GM23338 (cell line): ENCODE data around the gene CAMTA1. TPM values are rescaled to one million over a fixed set of nuclear protein-coding genes. Genes with fewer than 3 reads are reported as not detected.

Experiments
- ATAC-seq: fragments of 200-7000 bp; cut with Tn5 transposase; 3 replicates; pipeline ENCODE4 v1.9.1; 2020
- DNase-seq: peaks from one replicate; pipeline ENCODE4 v3.0.0-alpha.2; 2015; ENCODE audit warnings: low spot score
- H2AFZ ChIP-seq: fragments of 200-600 bp; sonication (generic); 2 replicates; pipeline ENCODE4 v1.8.0; 2016; ENCODE audit warnings: antibody characterized with exemption, mild to moderate bottlenecking, moderate library complexity
- H3F3A ChIP-seq: fragments of 200-600 bp; sonication (generic); replicated peaks from 2 replicates; pipeline ENCODE4 v1.8.0; 2017; ENCODE audit warnings: antibody characterized with exemption, mixed run types, low read depth
- H3K27ac ChIP-seq: fragments of 200-600 bp; sonication (generic); 2 replicates; pipeline ENCODE4 v1.6.1; 2016; ENCODE audit warnings: low read depth
- H3K27me3 ChIP-seq: fragments of 200-600 bp; sonication (generic); 2 replicates; pipeline ENCODE4 v1.8.0; 2016; ENCODE audit warnings: mild to moderate bottlenecking, mixed run types, moderate library complexity; ENCODE audit not compliant: insufficient read depth
- H3K36me3 ChIP-seq: fragments of 200-600 bp; sonication (generic); 2 replicates; pipeline ENCODE4 v1.8.0; 2016; ENCODE audit warnings: mild to moderate bottlenecking; ENCODE audit not compliant: insufficient read depth
- H3K4me1 ChIP-seq: fragments of 200-600 bp; sonication (generic); 2 replicates; pipeline ENCODE4 v1.8.0; 2016; ENCODE audit warnings: mild to moderate bottlenecking, moderate library complexity; ENCODE audit not compliant: insufficient read depth
- H3K4me2 ChIP-seq: fragments of 200-600 bp; sonication (generic); 2 replicates; pipeline ENCODE4 v1.7.1; 2017; ENCODE audit warnings: mixed run types
- H3K4me3 ChIP-seq: fragments of 200-600 bp; sonication (generic); 2 replicates; pipeline ENCODE4 v1.6.1; 2016; ENCODE audit warnings: mixed run types
- H3K79me2 ChIP-seq: fragments of 200-600 bp; sonication (generic); replicated peaks from 2 replicates; pipeline ENCODE4 v1.8.0; 2017; ENCODE audit warnings: mild to moderate bottlenecking; ENCODE audit not compliant: insufficient read depth
- H3K9me2 ChIP-seq: fragments of 200-600 bp; sonication (generic); 2 replicates; pipeline ENCODE4 v1.8.0; 2017; ENCODE audit not compliant: insufficient read depth
- H4K20me1 ChIP-seq: fragments of 200-600 bp; sonication (generic); replicated peaks from 2 replicates; pipeline ENCODE4 v1.8.0; 2017; ENCODE audit warnings: mild to moderate bottlenecking; ENCODE audit not compliant: insufficient read depth
- H3K27ac Mint-ChIP-seq: 2 replicates; pipeline ENCODE4 v1.8.0; 2020; ENCODE audit warnings: inconsistent platforms, mild to moderate bottlenecking, moderate library complexity, mixed read lengths
- H3K27me3 Mint-ChIP-seq: 3 replicates; pipeline ENCODE4 v1.8.0; 2022; ENCODE audit warnings: low read depth, mild to moderate bottlenecking, moderate library complexity, mixed read lengths, inconsistent platforms; ENCODE audit not compliant: insufficient read depth, poor library complexity
- H3K36me3 Mint-ChIP-seq: 3 replicates; pipeline ENCODE4 v1.8.0; 2021; ENCODE audit warnings: low read depth, mild to moderate bottlenecking, inconsistent platforms, moderate library complexity, mixed read lengths
- H3K4me1 Mint-ChIP-seq: 3 replicates; pipeline ENCODE4 v1.8.0; 2020; ENCODE audit warnings: mild to moderate bottlenecking, inconsistent platforms, mixed read lengths
- H3K4me3 Mint-ChIP-seq: 3 replicates; pipeline ENCODE4 v1.8.0; 2021; ENCODE audit warnings: moderate library complexity, mild to moderate bottlenecking, inconsistent platforms, mixed read lengths
- H3K9me3 Mint-ChIP-seq: 3 replicates; pipeline ENCODE4 v1.8.0; 2020; ENCODE audit warnings: moderate library complexity, mild to moderate bottlenecking, inconsistent platforms, mixed read lengths
- CREB1 ChIP-seq: fragments of 250-450 bp; sonication (Bioruptor Pico); IDR thresholded peaks from 2 replicates; pipeline ENCODE4 v1.5.0; 2020; ENCODE audit warnings: low read depth, mild to moderate bottlenecking, moderate library complexity
- CTCF ChIP-seq, 2 experiments: fragments of 200-600 bp in 1 of 2; sonication (generic) in 1 of 2; conservative IDR thresholded peaks; 2 replicates each; pipeline versions ENCODE4 v1.5.1 to v1.6.1; 2016 to 2017; ENCODE audit warnings: antibody characterized with exemption in 2 of 2, low read depth in 2 of 2, mild to moderate bottlenecking in 2 of 2, moderate library complexity in 1 of 2
- ETS1 ChIP-seq: IDR thresholded peaks from 2 replicates; pipeline ENCODE4 v1.6.1; 2016; ENCODE audit warnings: antibody characterized with exemption
- EZH2 ChIP-seq: fragments of 200-600 bp; sonication (generic); IDR thresholded peaks from one replicate; pipeline ENCODE4 v1.8.0; 2017; ENCODE audit warnings: antibody characterized with exemption, mild to moderate bottlenecking, low read depth; ENCODE audit not compliant: unreplicated experiment
- EZH2phosphoT487 ChIP-seq: fragments of 200-600 bp; sonication (generic); IDR thresholded peaks from one replicate; pipeline ENCODE4 v1.8.1; 2018; ENCODE audit warnings: antibody characterized with exemption; ENCODE audit not compliant: unreplicated experiment
- JUNB ChIP-seq: IDR thresholded peaks from one replicate; pipeline ENCODE4 v1.6.1; 2016; ENCODE audit warnings: antibody characterized with exemption; ENCODE audit not compliant: unreplicated experiment
- NANOG ChIP-seq: IDR thresholded peaks from 2 replicates; pipeline ENCODE4 v1.6.1; 2016; ENCODE audit warnings: antibody characterized with exemption, borderline replicate concordance
- POLR2AphosphoS5 ChIP-seq: IDR thresholded peaks from 2 replicates; pipeline ENCODE4 v1.6.1; 2016; ENCODE audit warnings: antibody characterized with exemption, low read depth
- REST ChIP-seq: IDR thresholded peaks from one replicate; pipeline ENCODE4 v1.6.1; 2018; ENCODE audit warnings: antibody characterized with exemption; ENCODE audit not compliant: unreplicated experiment
- STAT1 ChIP-seq: IDR thresholded peaks from one replicate; pipeline ENCODE4 v1.6.1; 2016; ENCODE audit warnings: antibody characterized with exemption; ENCODE audit not compliant: unreplicated experiment
- ZNF114 ChIP-seq: fragments of 250-450 bp; sonication (Bioruptor Pico); IDR thresholded peaks from 2 replicates; pipeline ENCODE4 v1.5.0; 2020; ENCODE audit warnings: mild to moderate bottlenecking, moderate library complexity
- ZNF331 ChIP-seq: fragments of 250-450 bp; sonication (Bioruptor Pico); IDR thresholded peaks from 2 replicates; pipeline ENCODE4 v1.5.0; 2020; ENCODE audit warnings: low read depth, mild to moderate bottlenecking, moderate library complexity
- polyA plus RNA-seq: library from polyadenylated mRNA; unstranded; fragments of >200 nt; fragmentation: Nextera tagmentation; extraction: Ambion mirVana; gene quantifications from 2 replicates; pipeline ENCODE4 v1.2.1, GENCODE V29; 2016
- total RNA-seq: library from RNA; depleted of rRNA; stranded (reverse); fragments of >200 nt; shearing (Covaris generic); gene quantifications from 2 replicates; pipeline ENCODE4 v1.2.3, GENCODE V29; 2014
- TF ChIP-seq, protein P1 (sequence below): fragments of 250-450 bp; sonication (Bioruptor Pico); IDR thresholded peaks from 2 replicates; pipeline ENCODE4 v1.5.0; 2020; ENCODE audit warnings: mild to moderate bottlenecking, moderate library complexity

Gene CAMTA1
- total and polyA plus RNA-seq, 2 experiments from 2014 or later, result 115 to 519 TPM

DNA sequence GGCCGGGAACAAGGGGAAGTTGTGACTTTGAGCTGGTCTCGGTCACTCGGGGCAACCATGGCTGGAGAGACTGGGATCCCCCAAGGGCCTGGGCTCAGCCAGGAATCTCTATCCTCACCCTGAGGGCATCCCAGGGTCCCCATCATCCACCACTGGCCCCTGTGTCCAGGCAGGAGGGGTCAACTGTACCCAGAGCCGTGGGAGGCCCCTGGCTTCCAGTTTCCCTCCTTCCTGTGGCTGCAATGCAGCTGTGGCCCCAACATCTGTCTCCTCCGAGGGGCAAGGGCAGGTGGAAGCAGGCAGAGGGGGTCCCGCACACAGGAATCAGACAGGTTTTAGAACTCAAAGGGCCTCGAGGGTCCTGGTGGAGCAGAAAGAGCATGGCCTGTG is 653.1 kb downstream of the CAMTA1 start:
- H2AFZ ChIP-seq, result no peak overlapping the region
- no peaks in the 10 kb centered on the region for H3K36me3 ChIP-seq
- no peaks in the 10 kb centered on the region for H3F3A ChIP-seq
- Mint-ChIP-seq H3K27ac (no peak overlapping the region), H3K4me3 (no peak overlapping the region), H3K9me3 (peaks cover 7% of the 10 kb centered on the region; the same call in 2 of the 3 replicates), H3K27me3 (peaks cover 2% of the 10 kb centered on the region), H3K4me1 (no peaks in the 10 kb centered on the region), H3K36me3 (no peaks in the 10 kb centered on the region; the same call in 1 of the 3 replicates)
- H3K27ac ChIP-seq, result no peak overlapping the region
- no peaks in the 10 kb centered on the region for H3K79me2 ChIP-seq
- H3K9me2 ChIP-seq, result no peaks in the 10 kb centered on the region
- no peak overlapping the region for H3K4me3 ChIP-seq
- no peaks in the 10 kb centered on the region for H3K27me3 ChIP-seq
- TF ChIP-seq CTCF (conservative IDR thresholded peaks at IDR 0.05; ENCODE audit: low read depth in 2 of 2), result no peak
- TF ChIP-seq ZNF331 (CRISPR knock-in tag), result no peak
- TF ChIP-seq ETS1, result no peak
- no peak for TF ChIP-seq NANOG
- no peak for TF ChIP-seq EZH2phosphoT487
- TF ChIP-seq POLR2AphosphoS5, result no peak
- TF ChIP-seq CREB1 (CRISPR knock-in tag), result no peak
- no peak for TF ChIP-seq REST
- no peak for TF ChIP-seq ZNF114
- TF ChIP-seq, protein P1, sequence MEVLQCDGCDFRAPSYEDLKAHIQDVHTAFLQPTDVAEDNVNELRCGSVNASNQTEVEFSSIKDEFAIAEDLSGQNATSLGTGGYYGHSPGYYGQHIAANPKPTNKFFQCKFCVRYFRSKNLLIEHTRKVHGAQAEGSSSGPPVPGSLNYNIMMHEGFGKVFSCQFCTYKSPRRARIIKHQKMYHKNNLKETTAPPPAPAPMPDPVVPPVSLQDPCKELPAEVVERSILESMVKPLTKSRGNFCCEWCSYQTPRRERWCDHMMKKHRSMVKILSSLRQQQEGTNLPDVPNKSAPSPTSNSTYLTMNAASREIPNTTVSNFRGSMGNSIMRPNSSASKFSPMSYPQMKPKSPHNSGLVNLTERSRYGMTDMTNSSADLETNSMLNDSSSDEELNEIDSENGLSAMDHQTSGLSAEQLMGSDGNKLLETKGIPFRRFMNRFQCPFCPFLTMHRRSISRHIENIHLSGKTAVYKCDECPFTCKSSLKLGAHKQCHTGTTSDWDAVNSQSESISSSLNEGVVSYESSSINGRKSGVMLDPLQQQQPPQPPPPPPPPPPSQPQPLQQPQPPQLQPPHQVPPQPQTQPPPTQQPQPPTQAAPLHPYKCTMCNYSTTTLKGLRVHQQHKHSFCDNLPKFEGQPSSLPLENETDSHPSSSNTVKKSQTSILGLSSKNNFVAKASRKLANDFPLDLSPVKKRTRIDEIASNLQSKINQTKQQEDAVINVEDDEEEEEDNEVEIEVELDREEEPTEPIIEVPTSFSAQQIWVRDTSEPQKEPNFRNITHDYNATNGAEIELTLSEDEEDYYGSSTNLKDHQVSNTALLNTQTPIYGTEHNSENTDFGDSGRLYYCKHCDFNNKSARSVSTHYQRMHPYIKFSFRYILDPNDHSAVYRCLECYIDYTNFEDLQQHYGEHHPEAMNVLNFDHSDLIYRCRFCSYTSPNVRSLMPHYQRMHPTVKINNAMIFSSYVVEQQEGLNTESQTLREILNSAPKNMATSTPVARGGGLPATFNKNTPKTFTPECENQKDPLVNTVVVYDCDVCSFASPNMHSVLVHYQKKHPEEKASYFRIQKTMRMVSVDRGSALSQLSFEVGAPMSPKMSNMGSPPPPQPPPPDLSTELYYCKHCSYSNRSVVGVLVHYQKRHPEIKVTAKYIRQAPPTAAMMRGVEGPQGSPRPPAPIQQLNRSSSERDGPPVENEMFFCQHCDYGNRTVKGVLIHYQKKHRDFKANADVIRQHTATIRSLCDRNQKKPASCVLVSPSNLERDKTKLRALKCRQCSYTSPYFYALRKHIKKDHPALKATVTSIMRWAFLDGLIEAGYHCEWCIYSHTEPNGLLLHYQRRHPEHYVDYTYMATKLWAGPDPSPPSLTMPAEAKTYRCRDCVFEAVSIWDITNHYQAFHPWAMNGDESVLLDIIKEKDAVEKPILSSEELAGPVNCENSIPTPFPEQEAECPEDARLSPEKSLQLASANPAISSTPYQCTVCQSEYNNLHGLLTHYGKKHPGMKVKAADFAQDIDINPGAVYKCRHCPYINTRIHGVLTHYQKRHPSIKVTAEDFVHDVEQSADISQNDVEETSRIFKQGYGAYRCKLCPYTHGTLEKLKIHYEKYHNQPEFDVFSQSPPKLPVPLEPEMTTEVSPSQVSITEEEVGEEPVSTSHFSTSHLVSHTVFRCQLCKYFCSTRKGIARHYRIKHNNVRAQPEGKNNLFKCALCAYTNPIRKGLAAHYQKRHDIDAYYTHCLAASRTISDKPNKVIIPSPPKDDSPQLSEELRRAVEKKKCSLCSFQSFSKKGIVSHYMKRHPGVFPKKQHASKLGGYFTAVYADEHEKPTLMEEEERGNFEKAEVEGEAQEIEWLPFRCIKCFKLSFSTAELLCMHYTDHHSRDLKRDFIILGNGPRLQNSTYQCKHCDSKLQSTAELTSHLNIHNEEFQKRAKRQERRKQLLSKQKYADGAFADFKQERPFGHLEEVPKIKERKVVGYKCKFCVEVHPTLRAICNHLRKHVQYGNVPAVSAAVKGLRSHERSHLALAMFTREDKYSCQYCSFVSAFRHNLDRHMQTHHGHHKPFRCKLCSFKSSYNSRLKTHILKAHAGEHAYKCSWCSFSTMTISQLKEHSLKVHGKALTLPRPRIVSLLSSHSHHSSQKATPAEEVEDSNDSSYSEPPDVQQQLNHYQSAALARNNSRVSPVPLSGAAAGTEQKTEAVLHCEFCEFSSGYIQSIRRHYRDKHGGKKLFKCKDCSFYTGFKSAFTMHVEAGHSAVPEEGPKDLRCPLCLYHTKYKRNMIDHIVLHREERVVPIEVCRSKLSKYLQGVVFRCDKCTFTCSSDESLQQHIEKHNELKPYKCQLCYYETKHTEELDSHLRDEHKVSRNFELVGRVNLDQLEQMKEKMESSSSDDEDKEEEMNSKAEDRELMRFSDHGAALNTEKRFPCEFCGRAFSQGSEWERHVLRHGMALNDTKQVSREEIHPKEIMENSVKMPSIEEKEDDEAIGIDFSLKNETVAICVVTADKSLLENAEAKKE (CRISPR knock-in tag), result no peak
- TF ChIP-seq STAT1, result no peak
- no peak for TF ChIP-seq EZH2
- TF ChIP-seq JUNB, result no peak
- ATAC-seq, result no peak
- H3K4me1 ChIP-seq, result no peaks in the 10 kb centered on the region
- no peak overlapping the region for H3K4me2 ChIP-seq
- DNase-seq, result no peak
- no peaks in the 10 kb centered on the region for H4K20me1 ChIP-seq
